ENCODE results near the gene TIAM1.
A peak's percentile ranks its signal among the peaks of the same experiment; 100 is the strongest.

Gene TIAM1

GRCh38 chr21:31110430-31110829 is 233.6 kb downstream of the TIAM1 start:
- DNase-seq (ENCODE audit: low read depth) = no peak
- H3K4me3 ChIP-seq (ENCODE audit: low read depth, low read length) = no peak overlapping the region
- TF ChIP-seq, protein P1, sequence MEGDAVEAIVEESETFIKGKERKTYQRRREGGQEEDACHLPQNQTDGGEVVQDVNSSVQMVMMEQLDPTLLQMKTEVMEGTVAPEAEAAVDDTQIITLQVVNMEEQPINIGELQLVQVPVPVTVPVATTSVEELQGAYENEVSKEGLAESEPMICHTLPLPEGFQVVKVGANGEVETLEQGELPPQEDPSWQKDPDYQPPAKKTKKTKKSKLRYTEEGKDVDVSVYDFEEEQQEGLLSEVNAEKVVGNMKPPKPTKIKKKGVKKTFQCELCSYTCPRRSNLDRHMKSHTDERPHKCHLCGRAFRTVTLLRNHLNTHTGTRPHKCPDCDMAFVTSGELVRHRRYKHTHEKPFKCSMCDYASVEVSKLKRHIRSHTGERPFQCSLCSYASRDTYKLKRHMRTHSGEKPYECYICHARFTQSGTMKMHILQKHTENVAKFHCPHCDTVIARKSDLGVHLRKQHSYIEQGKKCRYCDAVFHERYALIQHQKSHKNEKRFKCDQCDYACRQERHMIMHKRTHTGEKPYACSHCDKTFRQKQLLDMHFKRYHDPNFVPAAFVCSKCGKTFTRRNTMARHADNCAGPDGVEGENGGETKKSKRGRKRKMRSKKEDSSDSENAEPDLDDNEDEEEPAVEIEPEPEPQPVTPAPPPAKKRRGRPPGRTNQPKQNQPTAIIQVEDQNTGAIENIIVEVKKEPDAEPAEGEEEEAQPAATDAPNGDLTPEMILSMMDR (IDR thresholded peaks at IDR 0.05; ENCODE audit: low read depth, low read length, missing control alignments) = no peak

- no peak overlapping the region for H3K4me3 ChIP-seq (ENCODE audit: low read depth, low read length)
- no peak for DNase-seq (ENCODE audit: low read depth)
- TF ChIP-seq, protein P1 (IDR thresholded peaks at IDR 0.05; ENCODE audit: low read depth, low read length, missing control alignments) = no peak
Measured at GRCh38 chr21:31107871-31108270, 236.2 kb downstream of the TIAM1 start.

GRCh38 chr21:31107176-31107785 is 236.8 kb downstream of the TIAM1 start:
- H3K4me3 ChIP-seq (ENCODE audit: low read depth, low read length) = no peak overlapping the region
- TF ChIP-seq, protein P1 (IDR thresholded peaks at IDR 0.05; ENCODE audit: low read depth, low read length, missing control alignments) = no peak
- DNase-seq (ENCODE audit: low read depth) = no peak

DNA sequence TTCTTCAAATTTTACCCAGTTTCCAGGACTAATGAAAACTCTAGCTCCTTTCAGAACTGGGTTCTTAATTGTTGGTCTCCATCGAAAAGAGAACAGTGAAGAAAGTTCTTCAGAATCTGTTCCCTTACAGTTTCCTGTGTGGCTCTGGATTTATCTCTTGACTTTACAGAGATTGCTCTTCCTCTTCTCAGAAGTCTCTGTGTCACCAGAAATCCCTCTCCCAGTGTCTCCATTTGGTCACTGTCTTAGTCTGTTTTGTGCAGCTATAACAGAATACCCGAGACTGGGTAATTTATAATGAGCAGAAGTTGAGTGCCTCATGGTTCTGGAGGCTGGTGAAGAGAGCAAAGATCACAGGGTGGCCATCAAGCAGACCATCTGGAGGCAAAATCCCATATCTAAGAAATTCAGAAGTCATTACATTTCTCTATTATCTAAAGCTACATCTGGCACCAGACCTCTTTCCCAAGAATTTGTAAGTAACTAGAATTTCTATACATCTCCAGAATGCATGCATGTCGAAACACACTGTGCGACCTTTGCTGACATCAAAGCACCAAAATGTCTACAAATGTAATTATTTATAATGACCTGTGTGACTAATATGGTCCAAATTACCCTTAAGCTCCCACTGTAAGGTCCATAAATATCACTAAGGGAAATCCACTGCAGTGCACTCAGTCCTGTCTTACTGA is 240.3 kb downstream of the TIAM1 start:
- TF ChIP-seq, protein P1 (IDR thresholded peaks at IDR 0.05; ENCODE audit: low read depth, low read length, missing control alignments) = no peak
- H3K4me3 ChIP-seq (ENCODE audit: low read depth, low read length) = no peak overlapping the region
- DNase-seq (ENCODE audit: low read depth) = no peak

DNA sequence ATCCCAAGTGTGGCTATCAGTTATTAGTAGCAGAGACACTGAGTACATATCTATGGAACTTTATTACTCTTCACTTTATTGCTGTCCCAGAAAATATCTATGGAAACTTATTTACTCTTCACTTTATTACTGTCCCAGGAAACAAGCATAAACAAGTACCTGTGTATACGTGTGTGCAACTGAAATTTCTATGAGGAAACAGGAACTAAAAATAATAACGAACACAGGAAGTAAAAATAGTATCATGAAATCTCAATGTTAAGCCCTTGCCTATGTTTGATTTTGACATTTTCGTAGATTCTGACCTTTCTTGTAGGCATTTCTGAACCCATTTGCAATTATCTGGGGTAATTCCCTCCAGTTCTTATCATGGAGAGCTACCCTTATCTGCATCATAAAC is 240.9 kb downstream of the TIAM1 start:
- no peak overlapping the region for H3K4me3 ChIP-seq (ENCODE audit: low read depth, low read length)
- DNase-seq (ENCODE audit: low read depth) = no peak
- TF ChIP-seq, protein P1 (IDR thresholded peaks at IDR 0.05; ENCODE audit: low read depth, low read length, missing control alignments) = no peak

- TF ChIP-seq, protein P1 (IDR thresholded peaks at IDR 0.05; ENCODE audit: low read depth, low read length, missing control alignments) = no peak
- H3K4me3 ChIP-seq (ENCODE audit: low read depth, low read length) = no peak overlapping the region
- no peak for DNase-seq (ENCODE audit: low read depth)
Measured at GRCh38 chr21:31099122-31099521, 244.9 kb downstream of the TIAM1 start.

GRCh38 chr21:31098576-31099005 is 245.5 kb downstream of the TIAM1 start:
- DNase-seq (ENCODE audit: low read depth) = no peak
- TF ChIP-seq, protein P1 (IDR thresholded peaks at IDR 0.05; ENCODE audit: low read depth, low read length, missing control alignments) = peak; percentile 81
- H3K4me3 ChIP-seq (ENCODE audit: low read depth, low read length) = no peak overlapping the region

Measured in GM12864 (cell line).